ENCODE data around the gene SH3TC1. TPM values are rescaled to one million over a fixed set of nuclear protein-coding genes. Genes with fewer than 3 reads are reported as not detected.
A peak's percentile ranks its signal among the peaks of the same experiment; 100 is the strongest.

The SH3TC1 gene
- total and polyA plus RNA-seq, 2 of the 13 experiments (the other 11 are each of a cell fraction or from before 2014, with no cell fraction given) = 14.9 to 21.8 TPM

DNA sequence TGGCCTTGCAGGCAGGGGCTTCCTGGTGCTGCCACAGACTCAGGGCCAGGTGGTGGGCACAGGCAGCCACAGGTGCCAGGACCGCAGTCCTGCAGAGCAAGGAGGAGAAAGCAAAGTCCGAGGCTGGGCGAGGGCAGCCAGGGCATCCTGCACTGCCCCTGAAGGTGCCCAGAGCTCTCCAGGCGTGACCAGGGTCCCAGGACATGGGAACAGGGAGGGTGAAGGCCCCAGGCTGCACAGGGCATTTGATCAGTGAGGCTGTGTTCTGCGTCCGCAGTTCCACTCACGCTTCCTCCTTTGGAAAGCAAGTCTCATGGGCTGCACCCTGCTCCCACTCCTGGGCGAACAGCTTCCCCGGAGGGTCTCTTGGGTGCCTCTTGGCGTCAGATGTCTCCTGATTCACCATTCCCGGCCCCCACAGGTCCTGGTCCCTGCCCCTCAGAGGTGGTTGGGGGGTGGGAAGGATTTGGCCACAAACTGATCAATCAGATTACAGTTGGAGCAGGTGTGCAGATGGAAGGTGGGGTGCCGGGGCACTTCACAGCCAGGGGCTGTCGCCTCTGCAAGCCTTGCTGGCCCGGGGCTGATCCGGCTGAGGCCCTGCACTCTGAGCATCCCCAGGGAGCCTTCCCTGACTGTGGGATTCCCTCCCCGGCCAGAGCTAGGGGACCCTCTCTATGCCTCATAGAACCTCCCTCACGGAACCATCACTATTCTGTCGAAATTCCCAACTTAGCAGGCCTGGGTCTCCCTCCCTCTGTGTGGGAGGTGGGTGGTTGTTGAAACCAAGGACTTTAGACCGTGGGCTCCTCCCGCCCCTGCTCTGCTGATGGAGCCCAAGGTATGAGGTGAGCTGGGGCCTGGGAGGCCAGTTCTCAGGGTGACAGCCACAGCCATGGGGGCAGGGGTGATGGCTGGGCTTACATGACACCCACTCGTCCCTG, 3.3 kb downstream of the SH3TC1 start (continued):
- TF ChIP-seq, protein P1, sequence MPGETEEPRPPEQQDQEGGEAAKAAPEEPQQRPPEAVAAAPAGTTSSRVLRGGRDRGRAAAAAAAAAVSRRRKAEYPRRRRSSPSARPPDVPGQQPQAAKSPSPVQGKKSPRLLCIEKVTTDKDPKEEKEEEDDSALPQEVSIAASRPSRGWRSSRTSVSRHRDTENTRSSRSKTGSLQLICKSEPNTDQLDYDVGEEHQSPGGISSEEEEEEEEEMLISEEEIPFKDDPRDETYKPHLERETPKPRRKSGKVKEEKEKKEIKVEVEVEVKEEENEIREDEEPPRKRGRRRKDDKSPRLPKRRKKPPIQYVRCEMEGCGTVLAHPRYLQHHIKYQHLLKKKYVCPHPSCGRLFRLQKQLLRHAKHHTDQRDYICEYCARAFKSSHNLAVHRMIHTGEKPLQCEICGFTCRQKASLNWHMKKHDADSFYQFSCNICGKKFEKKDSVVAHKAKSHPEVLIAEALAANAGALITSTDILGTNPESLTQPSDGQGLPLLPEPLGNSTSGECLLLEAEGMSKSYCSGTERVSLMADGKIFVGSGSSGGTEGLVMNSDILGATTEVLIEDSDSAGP (CRISPR knock-in tag; IDR thresholded peaks at IDR 0.05; ENCODE audit: borderline replicate concordance) = no peak; the same call in 1 of the 2 replicates
- TF ChIP-seq, protein P2, sequence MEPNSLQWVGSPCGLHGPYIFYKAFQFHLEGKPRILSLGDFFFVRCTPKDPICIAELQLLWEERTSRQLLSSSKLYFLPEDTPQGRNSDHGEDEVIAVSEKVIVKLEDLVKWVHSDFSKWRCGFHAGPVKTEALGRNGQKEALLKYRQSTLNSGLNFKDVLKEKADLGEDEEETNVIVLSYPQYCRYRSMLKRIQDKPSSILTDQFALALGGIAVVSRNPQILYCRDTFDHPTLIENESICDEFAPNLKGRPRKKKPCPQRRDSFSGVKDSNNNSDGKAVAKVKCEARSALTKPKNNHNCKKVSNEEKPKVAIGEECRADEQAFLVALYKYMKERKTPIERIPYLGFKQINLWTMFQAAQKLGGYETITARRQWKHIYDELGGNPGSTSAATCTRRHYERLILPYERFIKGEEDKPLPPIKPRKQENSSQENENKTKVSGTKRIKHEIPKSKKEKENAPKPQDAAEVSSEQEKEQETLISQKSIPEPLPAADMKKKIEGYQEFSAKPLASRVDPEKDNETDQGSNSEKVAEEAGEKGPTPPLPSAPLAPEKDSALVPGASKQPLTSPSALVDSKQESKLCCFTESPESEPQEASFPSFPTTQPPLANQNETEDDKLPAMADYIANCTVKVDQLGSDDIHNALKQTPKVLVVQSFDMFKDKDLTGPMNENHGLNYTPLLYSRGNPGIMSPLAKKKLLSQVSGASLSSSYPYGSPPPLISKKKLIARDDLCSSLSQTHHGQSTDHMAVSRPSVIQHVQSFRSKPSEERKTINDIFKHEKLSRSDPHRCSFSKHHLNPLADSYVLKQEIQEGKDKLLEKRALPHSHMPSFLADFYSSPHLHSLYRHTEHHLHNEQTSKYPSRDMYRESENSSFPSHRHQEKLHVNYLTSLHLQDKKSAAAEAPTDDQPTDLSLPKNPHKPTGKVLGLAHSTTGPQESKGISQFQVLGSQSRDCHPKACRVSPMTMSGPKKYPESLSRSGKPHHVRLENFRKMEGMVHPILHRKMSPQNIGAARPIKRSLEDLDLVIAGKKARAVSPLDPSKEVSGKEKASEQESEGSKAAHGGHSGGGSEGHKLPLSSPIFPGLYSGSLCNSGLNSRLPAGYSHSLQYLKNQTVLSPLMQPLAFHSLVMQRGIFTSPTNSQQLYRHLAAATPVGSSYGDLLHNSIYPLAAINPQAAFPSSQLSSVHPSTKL (CRISPR knock-in tag; IDR thresholded peaks at IDR 0.05) = peak; percentile 77
- TF ChIP-seq SRSF4 (IDR thresholded peaks at IDR 0.05; ENCODE audit: low read depth, low read length, poor library complexity, severe bottlenecking) = no peak
- TF ChIP-seq ZNF124 (CRISPR knock-in tag; IDR thresholded peaks at IDR 0.05) = no peak
- no peak for TF ChIP-seq ATF6 (CRISPR knock-in tag; conservative IDR thresholded peaks at IDR 0.05)
- TF ChIP-seq ATAD3A (CRISPR knock-in tag; IDR thresholded peaks at IDR 0.05) = no peak
- no peak for TF ChIP-seq DNMT1 (CRISPR knock-in tag; IDR thresholded peaks at IDR 0.05)
- TF ChIP-seq, protein P3, sequence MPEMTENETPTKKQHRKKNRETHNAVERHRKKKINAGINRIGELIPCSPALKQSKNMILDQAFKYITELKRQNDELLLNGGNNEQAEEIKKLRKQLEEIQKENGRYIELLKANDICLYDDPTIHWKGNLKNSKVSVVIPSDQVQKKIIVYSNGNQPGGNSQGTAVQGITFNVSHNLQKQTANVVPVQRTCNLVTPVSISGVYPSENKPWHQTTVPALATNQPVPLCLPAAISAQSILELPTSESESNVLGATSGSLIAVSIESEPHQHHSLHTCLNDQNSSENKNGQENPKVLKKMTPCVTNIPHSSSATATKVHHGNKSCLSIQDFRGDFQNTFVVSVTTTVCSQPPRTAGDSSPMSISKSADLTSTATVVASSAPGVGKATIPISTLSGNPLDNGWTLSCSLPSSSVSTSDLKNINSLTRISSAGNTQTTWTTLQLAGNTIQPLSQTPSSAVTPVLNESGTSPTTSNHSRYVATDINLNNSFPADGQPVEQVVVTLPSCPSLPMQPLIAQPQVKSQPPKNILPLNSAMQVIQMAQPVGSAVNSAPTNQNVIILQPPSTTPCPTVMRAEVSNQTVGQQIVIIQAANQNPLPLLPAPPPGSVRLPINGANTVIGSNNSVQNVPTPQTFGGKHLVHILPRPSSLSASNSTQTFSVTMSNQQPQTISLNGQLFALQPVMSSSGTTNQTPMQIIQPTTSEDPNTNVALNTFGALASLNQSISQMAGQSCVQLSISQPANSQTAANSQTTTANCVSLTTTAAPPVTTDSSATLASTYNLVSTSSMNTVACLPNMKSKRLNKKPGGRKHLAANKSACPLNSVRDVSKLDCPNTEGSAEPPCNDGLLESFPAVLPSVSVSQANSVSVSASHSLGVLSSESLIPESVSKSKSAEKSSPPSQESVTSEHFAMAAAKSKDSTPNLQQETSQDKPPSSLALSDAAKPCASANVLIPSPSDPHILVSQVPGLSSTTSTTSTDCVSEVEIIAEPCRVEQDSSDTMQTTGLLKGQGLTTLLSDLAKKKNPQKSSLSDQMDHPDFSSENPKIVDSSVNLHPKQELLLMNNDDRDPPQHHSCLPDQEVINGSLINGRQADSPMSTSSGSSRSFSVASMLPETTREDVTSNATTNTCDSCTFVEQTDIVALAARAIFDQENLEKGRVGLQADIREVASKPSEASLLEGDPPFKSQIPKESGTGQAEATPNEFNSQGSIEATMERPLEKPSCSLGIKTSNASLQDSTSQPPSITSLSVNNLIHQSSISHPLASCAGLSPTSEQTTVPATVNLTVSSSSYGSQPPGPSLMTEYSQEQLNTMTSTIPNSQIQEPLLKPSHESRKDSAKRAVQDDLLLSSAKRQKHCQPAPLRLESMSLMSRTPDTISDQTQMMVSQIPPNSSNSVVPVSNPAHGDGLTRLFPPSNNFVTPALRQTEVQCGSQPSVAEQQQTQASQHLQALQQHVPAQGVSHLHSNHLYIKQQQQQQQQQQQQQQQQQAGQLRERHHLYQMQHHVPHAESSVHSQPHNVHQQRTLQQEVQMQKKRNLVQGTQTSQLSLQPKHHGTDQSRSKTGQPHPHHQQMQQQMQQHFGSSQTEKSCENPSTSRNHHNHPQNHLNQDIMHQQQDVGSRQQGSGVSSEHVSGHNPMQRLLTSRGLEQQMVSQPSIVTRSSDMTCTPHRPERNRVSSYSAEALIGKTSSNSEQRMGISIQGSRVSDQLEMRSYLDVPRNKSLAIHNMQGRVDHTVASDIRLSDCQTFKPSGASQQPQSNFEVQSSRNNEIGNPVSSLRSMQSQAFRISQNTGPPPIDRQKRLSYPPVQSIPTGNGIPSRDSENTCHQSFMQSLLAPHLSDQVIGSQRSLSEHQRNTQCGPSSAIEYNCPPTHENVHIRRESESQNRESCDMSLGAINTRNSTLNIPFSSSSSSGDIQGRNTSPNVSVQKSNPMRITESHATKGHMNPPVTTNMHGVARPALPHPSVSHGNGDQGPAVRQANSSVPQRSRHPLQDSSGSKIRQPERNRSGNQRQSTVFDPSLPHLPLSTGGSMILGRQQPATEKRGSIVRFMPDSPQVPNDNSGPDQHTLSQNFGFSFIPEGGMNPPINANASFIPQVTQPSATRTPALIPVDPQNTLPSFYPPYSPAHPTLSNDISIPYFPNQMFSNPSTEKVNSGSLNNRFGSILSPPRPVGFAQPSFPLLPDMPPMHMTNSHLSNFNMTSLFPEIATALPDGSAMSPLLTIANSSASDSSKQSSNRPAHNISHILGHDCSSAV (CRISPR knock-in tag; IDR thresholded peaks at IDR 0.05; ENCODE audit: borderline replicate concordance) = no peak
- no peak for TF ChIP-seq ZNF451 (CRISPR knock-in tag; IDR thresholded peaks at IDR 0.05)
- no peak for TF ChIP-seq GTF3A (CRISPR knock-in tag; conservative IDR thresholded peaks at IDR 0.05)
- no peak for TF ChIP-seq ZC3H13 (CRISPR knock-in tag; IDR thresholded peaks at IDR 0.05)

Measured in HepG2 (cell line).